ENCODE measurements around the gene OR6K2. TPM values are rescaled to one million over a fixed set of nuclear protein-coding genes. Genes with fewer than 3 reads are reported as not detected.

OR6K2 gene
- total RNA-seq, 2 donors from 2014 or later, result not detected

- 58% methylated on average over 3 of the region's 3 CpGs for WGBS
- intact Hi-C loops (cut with DNase I), result no loop called here
- TF ChIP-seq POLR2AphosphoS5 (IDR thresholded peaks at IDR 0.05), result no peak
- no peak for TF ChIP-seq POLR2A (IDR thresholded peaks at IDR 0.05)
- TF ChIP-seq, protein P1, sequence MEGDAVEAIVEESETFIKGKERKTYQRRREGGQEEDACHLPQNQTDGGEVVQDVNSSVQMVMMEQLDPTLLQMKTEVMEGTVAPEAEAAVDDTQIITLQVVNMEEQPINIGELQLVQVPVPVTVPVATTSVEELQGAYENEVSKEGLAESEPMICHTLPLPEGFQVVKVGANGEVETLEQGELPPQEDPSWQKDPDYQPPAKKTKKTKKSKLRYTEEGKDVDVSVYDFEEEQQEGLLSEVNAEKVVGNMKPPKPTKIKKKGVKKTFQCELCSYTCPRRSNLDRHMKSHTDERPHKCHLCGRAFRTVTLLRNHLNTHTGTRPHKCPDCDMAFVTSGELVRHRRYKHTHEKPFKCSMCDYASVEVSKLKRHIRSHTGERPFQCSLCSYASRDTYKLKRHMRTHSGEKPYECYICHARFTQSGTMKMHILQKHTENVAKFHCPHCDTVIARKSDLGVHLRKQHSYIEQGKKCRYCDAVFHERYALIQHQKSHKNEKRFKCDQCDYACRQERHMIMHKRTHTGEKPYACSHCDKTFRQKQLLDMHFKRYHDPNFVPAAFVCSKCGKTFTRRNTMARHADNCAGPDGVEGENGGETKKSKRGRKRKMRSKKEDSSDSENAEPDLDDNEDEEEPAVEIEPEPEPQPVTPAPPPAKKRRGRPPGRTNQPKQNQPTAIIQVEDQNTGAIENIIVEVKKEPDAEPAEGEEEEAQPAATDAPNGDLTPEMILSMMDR (IDR thresholded peaks at IDR 0.05), result no peak
Observed at GRCh38 chr1:158728510-158729225, 28.2 kb upstream of the OR6K2 start.

DNA sequence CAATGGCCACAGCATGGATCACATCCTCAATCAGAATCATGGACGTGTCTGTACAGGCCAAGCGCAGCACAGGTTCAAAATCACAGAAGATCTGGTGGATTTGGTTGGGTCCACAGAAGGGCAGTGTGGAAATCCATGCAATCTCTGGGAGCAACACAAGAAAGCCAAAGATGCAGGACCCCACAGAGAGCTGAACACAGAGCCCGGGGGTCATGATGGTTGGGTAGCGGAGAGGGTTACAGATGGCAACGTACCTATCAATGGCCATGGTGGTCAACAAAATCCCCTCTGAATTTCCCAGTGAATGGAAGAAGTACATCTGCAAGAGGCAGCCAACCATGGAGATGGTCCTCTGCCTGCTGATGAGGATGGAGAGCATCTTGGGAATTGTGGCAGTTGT lies 24.0 kb upstream of the OR6K2 start:
- intact Hi-C loops (cut with DNase I), result no loop called here
- no peak for DNase-seq (ENCODE audit: low spot score)
- Histone ChIP-seq H3K4me1 (replicated peaks) (no peaks in the 10 kb centered on the region), H3K36me3 (no peaks in the 10 kb centered on the region), H3K9me3 (no peaks in the 10 kb centered on the region), H3K4me3 (no peak overlapping the region), H3K27ac (no peak overlapping the region), H3K27me3 (replicated peaks; ENCODE audit: insufficient read depth) (no peaks in the 10 kb centered on the region)
- WGBS, result 93% methylated on average over 5 of the region's 5 CpGs
- TF ChIP-seq POLR2AphosphoS5 (IDR thresholded peaks at IDR 0.05) (no peak), POLR2A (IDR thresholded peaks at IDR 0.05) (no peak)
- TF ChIP-seq, protein P1 (IDR thresholded peaks at IDR 0.05), result no peak

More at GRCh38 chr1:158728510-158729225, 28.2 kb upstream of the OR6K2 start:
- Histone ChIP-seq H3K27me3 (replicated peaks; ENCODE audit: insufficient read depth) (no peaks in the 10 kb centered on the region), H3K36me3 (no peaks in the 10 kb centered on the region), H3K9me3 (no peaks in the 10 kb centered on the region), H3K27ac (no peak overlapping the region), H3K4me1 (replicated peaks) (no peaks in the 10 kb centered on the region), H3K4me3 (no peak overlapping the region)
- no peak for DNase-seq (ENCODE audit: low spot score)

- Histone ChIP-seq H3K9me3 (no peaks in the 10 kb centered on the region), H3K27me3 (replicated peaks; ENCODE audit: insufficient read depth) (no peaks in the 10 kb centered on the region), H3K4me3 (no peak within 1 kb of the TSS), H3K4me1 (replicated peaks) (no peaks in the 10 kb centered on the region), H3K36me3 (no peaks in the 10 kb centered on the region), H3K27ac (no peak within 1 kb of the TSS)
- no peak for DNase-seq (ENCODE audit: low spot score)
- TF ChIP-seq, protein P1 (IDR thresholded peaks at IDR 0.05), result no peak
- TF ChIP-seq POLR2AphosphoS5 (IDR thresholded peaks at IDR 0.05), result no peak
- TF ChIP-seq POLR2A (IDR thresholded peaks at IDR 0.05), result no peak
- intact Hi-C loops (cut with DNase I), result no loop called here
- 83% methylated on average over 2 of the region's 2 CpGs for WGBS
Observed at GRCh38 chr1:158720620-158721019, 20.2 kb upstream of the OR6K2 start, which contains the start of gene OR6K3. Gene OR6K3 (minus strand): TSS chr1:158720720. CDS start chr1:158718115, 2,605 bp downstream.

DNA sequence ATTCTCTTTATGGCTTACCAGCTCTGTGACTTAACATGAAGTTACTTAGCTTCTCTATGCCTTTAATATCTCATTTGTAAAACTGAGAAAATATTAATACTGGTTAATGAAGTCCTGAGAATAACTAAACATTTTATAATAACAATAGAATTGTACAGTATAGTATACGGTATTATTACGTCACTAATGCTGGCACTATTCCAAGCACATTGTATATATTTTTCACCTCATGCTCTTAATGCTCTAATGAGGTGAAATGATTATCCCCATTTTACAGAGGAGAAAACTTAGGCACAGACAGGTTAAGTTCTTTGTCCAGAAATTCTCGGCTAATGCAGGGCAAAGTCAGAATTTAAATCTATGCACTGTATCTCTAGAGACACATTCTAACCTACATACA lies 19.2 kb upstream of the OR6K2 start:
- DNase-seq (ENCODE audit: low spot score), result no peak
- H3K4me3 ChIP-seq, result no peak overlapping the region
- H3K4me1 ChIP-seq (replicated peaks), result no peaks in the 10 kb centered on the region
- H3K27ac ChIP-seq, result no peak overlapping the region
- H3K9me3 ChIP-seq, result no peaks in the 10 kb centered on the region
- WGBS, result 68% methylated on average over 3 of the region's 3 CpGs
- TF ChIP-seq POLR2A (IDR thresholded peaks at IDR 0.05) (no peak), POLR2AphosphoS5 (IDR thresholded peaks at IDR 0.05) (no peak)
- intact Hi-C loops (cut with DNase I), result no loop called here
- H3K27me3 ChIP-seq (replicated peaks; ENCODE audit: insufficient read depth), result no peaks in the 10 kb centered on the region
- H3K36me3 ChIP-seq, result no peaks in the 10 kb centered on the region

GRCh38 chr1:158717344-158717743 lies 16.9 kb upstream of the OR6K2 start:
- no peak overlapping the region for H3K27ac ChIP-seq
- no peak for TF ChIP-seq POLR2AphosphoS5 (IDR thresholded peaks at IDR 0.05)
- TF ChIP-seq, protein P1 (IDR thresholded peaks at IDR 0.05), result no peak
- no peak for TF ChIP-seq POLR2A (IDR thresholded peaks at IDR 0.05)
- H3K4me3 ChIP-seq, result no peak overlapping the region
- DNase-seq (ENCODE audit: low spot score), result no peak
- no peaks in the 10 kb centered on the region for H3K36me3 ChIP-seq
- H3K9me3 ChIP-seq, result no peaks in the 10 kb centered on the region
- 93% methylated on average over 6 of the region's 6 CpGs for WGBS
- H3K27me3 ChIP-seq (replicated peaks; ENCODE audit: insufficient read depth), result no peaks in the 10 kb centered on the region
- intact Hi-C loops (cut with DNase I), result no loop called here
- no peaks in the 10 kb centered on the region for H3K4me1 ChIP-seq (replicated peaks)

All from prostate gland (tissue), 2 donors.